ENCODE measurements around the gene KIAA1755.
"Not testable (repeated sequence)": the region's sequence is repeated elsewhere in the genome, so short reads cannot be mapped to it uniquely, and the experiment has no call there.

The KIAA1755 gene

GRCh38 chr20:38262931-38263330 lies 2.4 kb upstream of the KIAA1755 start:
- no peak for DNase-seq (ENCODE audit: low read depth, low spot score)
- H3K27me3 ChIP-seq (ENCODE audit: insufficient read depth, insufficient read length): peaks cover 25% of the 10 kb centered on the region
- H3K4me1 ChIP-seq (ENCODE audit: insufficient read depth, insufficient read length): peaks cover 7% of the 10 kb centered on the region
- H3K9ac ChIP-seq (ENCODE audit: insufficient read length, low read depth): no peak overlapping the region
- TF ChIP-seq SUZ12 (IDR thresholded peaks at IDR 0.05; ENCODE audit: extremely low read depth, insufficient read depth, insufficient read length) (no peak), YY1 (IDR thresholded peaks at IDR 0.05; ENCODE audit: insufficient read depth, insufficient read length) (no peak), ZNF274 (IDR thresholded peaks at IDR 0.05; ENCODE audit: low read depth, low read length) (no peak)
- no peaks in the 10 kb centered on the region for H3K9me3 ChIP-seq (ENCODE audit: insufficient read depth, low read length)
- no peaks in the 10 kb centered on the region for H3K36me3 ChIP-seq (ENCODE audit: insufficient read depth, insufficient read length, low read length)
- H3K4me3 ChIP-seq (ENCODE audit: insufficient read length, low read depth): no peak overlapping the region

- Histone ChIP-seq H3K4me1 (ENCODE audit: insufficient read depth, insufficient read length) (peaks cover 7% of the 10 kb centered on the region), H3K4me3 (ENCODE audit: insufficient read length, low read depth) (peak overlapping the region; percentile 15), H3K36me3 (ENCODE audit: insufficient read depth, insufficient read length, low read length) (no peaks in the 10 kb centered on the region), H3K9ac (ENCODE audit: insufficient read length, low read depth) (no peak overlapping the region), H3K9me3 (ENCODE audit: insufficient read depth, low read length) (no peaks in the 10 kb centered on the region), H3K27me3 (ENCODE audit: insufficient read depth, insufficient read length) (peaks cover 25% of the 10 kb centered on the region)
- no peak for TF ChIP-seq SUZ12 (IDR thresholded peaks at IDR 0.05; ENCODE audit: extremely low read depth, insufficient read depth, insufficient read length)
- no peak for TF ChIP-seq ZNF274 (IDR thresholded peaks at IDR 0.05; ENCODE audit: low read depth, low read length)
- no peak for TF ChIP-seq YY1 (IDR thresholded peaks at IDR 0.05; ENCODE audit: insufficient read depth, insufficient read length)
- DNase-seq (ENCODE audit: low read depth, low spot score): no peak
Observed at GRCh38 chr20:38261054-38261390, 487 bp upstream of the KIAA1755 start.

GRCh38 chr20:38260025-38260377 lies 534 bp downstream of the KIAA1755 start:
- peaks cover 25% of the 10 kb centered on the region for H3K27me3 ChIP-seq (ENCODE audit: insufficient read depth, insufficient read length)
- no peaks in the 10 kb centered on the region for H3K36me3 ChIP-seq (ENCODE audit: insufficient read depth, insufficient read length, low read length)
- H3K4me1 ChIP-seq (ENCODE audit: insufficient read depth, insufficient read length): peaks cover 7% of the 10 kb centered on the region
- DNase-seq (ENCODE audit: low read depth, low spot score): no peak
- H3K4me3 ChIP-seq (ENCODE audit: insufficient read length, low read depth): peak overlapping the region; percentile 52
- H3K9me3 ChIP-seq (ENCODE audit: insufficient read depth, low read length): no peaks in the 10 kb centered on the region
- H3K9ac ChIP-seq (ENCODE audit: insufficient read length, low read depth): peak overlapping the region; percentile 71
- no peak for TF ChIP-seq ZNF274 (IDR thresholded peaks at IDR 0.05; ENCODE audit: low read depth, low read length)
- no peak for TF ChIP-seq SUZ12 (IDR thresholded peaks at IDR 0.05; ENCODE audit: extremely low read depth, insufficient read depth, insufficient read length)
- no peak for TF ChIP-seq YY1 (IDR thresholded peaks at IDR 0.05; ENCODE audit: insufficient read depth, insufficient read length)

GRCh38 chr20:38258545-38259215 lies 1.9 kb downstream of the KIAA1755 start:
- DNase-seq (ENCODE audit: low read depth, low spot score): no peak
- Histone ChIP-seq H3K4me3 (ENCODE audit: insufficient read length, low read depth) (no peak overlapping the region), H3K36me3 (ENCODE audit: insufficient read depth, insufficient read length, low read length) (no peaks in the 10 kb centered on the region), H3K27me3 (ENCODE audit: insufficient read depth, insufficient read length) (peaks cover 25% of the 10 kb centered on the region), H3K9me3 (ENCODE audit: insufficient read depth, low read length) (no peaks in the 10 kb centered on the region), H3K9ac (ENCODE audit: insufficient read length, low read depth) (no peak overlapping the region), H3K4me1 (ENCODE audit: insufficient read depth, insufficient read length) (peaks cover 7% of the 10 kb centered on the region)
- TF ChIP-seq SUZ12 (IDR thresholded peaks at IDR 0.05; ENCODE audit: extremely low read depth, insufficient read depth, insufficient read length): no peak
- no peak for TF ChIP-seq ZNF274 (IDR thresholded peaks at IDR 0.05; ENCODE audit: low read depth, low read length)
- TF ChIP-seq YY1 (IDR thresholded peaks at IDR 0.05; ENCODE audit: insufficient read depth, insufficient read length): no peak

GRCh38 chr20:38256966-38257365 lies 3.6 kb downstream of the KIAA1755 start:
- H3K9me3 ChIP-seq (ENCODE audit: insufficient read depth, low read length): no peaks in the 10 kb centered on the region
- H3K9ac ChIP-seq (ENCODE audit: insufficient read length, low read depth): no peak overlapping the region
- DNase-seq (ENCODE audit: low read depth, low spot score): no peak
- peaks cover 25% of the 10 kb centered on the region for H3K27me3 ChIP-seq (ENCODE audit: insufficient read depth, insufficient read length)
- no peak overlapping the region for H3K4me3 ChIP-seq (ENCODE audit: insufficient read length, low read depth)
- no peak for TF ChIP-seq ZNF274 (IDR thresholded peaks at IDR 0.05; ENCODE audit: low read depth, low read length)
- TF ChIP-seq SUZ12 (IDR thresholded peaks at IDR 0.05; ENCODE audit: extremely low read depth, insufficient read depth, insufficient read length): no peak
- TF ChIP-seq YY1 (IDR thresholded peaks at IDR 0.05; ENCODE audit: insufficient read depth, insufficient read length): no peak
- peaks cover 15% of the 10 kb centered on the region for H3K4me1 ChIP-seq (ENCODE audit: insufficient read depth, insufficient read length)
- no peaks in the 10 kb centered on the region for H3K36me3 ChIP-seq (ENCODE audit: insufficient read depth, insufficient read length, low read length)

GRCh38 chr20:38256021-38256420 lies 4.5 kb downstream of the KIAA1755 start:
- Histone ChIP-seq H3K4me1 (ENCODE audit: insufficient read depth, insufficient read length) (peaks cover 15% of the 10 kb centered on the region), H3K9me3 (ENCODE audit: insufficient read depth, low read length) (no peaks in the 10 kb centered on the region), H3K4me3 (ENCODE audit: insufficient read length, low read depth) (no peak overlapping the region), H3K36me3 (ENCODE audit: insufficient read depth, insufficient read length, low read length) (no peaks in the 10 kb centered on the region), H3K27me3 (ENCODE audit: insufficient read depth, insufficient read length) (peaks cover 22% of the 10 kb centered on the region), H3K9ac (ENCODE audit: insufficient read length, low read depth) (no peak overlapping the region)
- no peak for DNase-seq (ENCODE audit: low read depth, low spot score)
- TF ChIP-seq YY1 (IDR thresholded peaks at IDR 0.05; ENCODE audit: insufficient read depth, insufficient read length) (no peak), ZNF274 (IDR thresholded peaks at IDR 0.05; ENCODE audit: low read depth, low read length) (no peak), SUZ12 (IDR thresholded peaks at IDR 0.05; ENCODE audit: extremely low read depth, insufficient read depth, insufficient read length) (no peak)

GRCh38 chr20:38255393-38255792 lies 5.1 kb downstream of the KIAA1755 start:
- peaks cover 15% of the 10 kb centered on the region for H3K4me1 ChIP-seq (ENCODE audit: insufficient read depth, insufficient read length)

GRCh38 chr20:38254621-38255020 lies 5.9 kb downstream of the KIAA1755 start:
- not testable (repeated sequence) for H3K9ac ChIP-seq (ENCODE audit: insufficient read length, low read depth); H3K4me3 ChIP-seq (ENCODE audit: insufficient read length, low read depth); H3K36me3 ChIP-seq (ENCODE audit: insufficient read depth, insufficient read length, low read length); H3K9me3 ChIP-seq (ENCODE audit: insufficient read depth, low read length); DNase-seq (ENCODE audit: low read depth, low spot score)
- Histone ChIP-seq H3K4me1 (ENCODE audit: insufficient read depth, insufficient read length) (peaks cover 10% of the 10 kb centered on the region), H3K27me3 (ENCODE audit: insufficient read depth, insufficient read length) (peaks cover 11% of the 10 kb centered on the region)

More at GRCh38 chr20:38255393-38255792, 5.1 kb downstream of the KIAA1755 start:
- peaks cover 19% of the 10 kb centered on the region for H3K27me3 ChIP-seq (ENCODE audit: insufficient read depth, insufficient read length)
- no peak overlapping the region for H3K4me3 ChIP-seq (ENCODE audit: insufficient read length, low read depth)
- DNase-seq (ENCODE audit: low read depth, low spot score): no peak
- no peaks in the 10 kb centered on the region for H3K36me3 ChIP-seq (ENCODE audit: insufficient read depth, insufficient read length, low read length)
- no peaks in the 10 kb centered on the region for H3K9me3 ChIP-seq (ENCODE audit: insufficient read depth, low read length)
- TF ChIP-seq ZNF274 (IDR thresholded peaks at IDR 0.05; ENCODE audit: low read depth, low read length) (no peak), SUZ12 (IDR thresholded peaks at IDR 0.05; ENCODE audit: extremely low read depth, insufficient read depth, insufficient read length) (no peak), YY1 (IDR thresholded peaks at IDR 0.05; ENCODE audit: insufficient read depth, insufficient read length) (no peak)
- H3K9ac ChIP-seq (ENCODE audit: insufficient read length, low read depth): no peak overlapping the region

Measured in NT2/D1 (cell line).